ENCODE measurements around the gene ZNF396. TPM values are rescaled to one million over a fixed set of nuclear protein-coding genes. Genes with fewer than 3 reads are reported as not detected.

ZNF396 gene
- total and polyA plus RNA-seq, 2 donors, result 1.7 to 4.3 TPM

DNA sequence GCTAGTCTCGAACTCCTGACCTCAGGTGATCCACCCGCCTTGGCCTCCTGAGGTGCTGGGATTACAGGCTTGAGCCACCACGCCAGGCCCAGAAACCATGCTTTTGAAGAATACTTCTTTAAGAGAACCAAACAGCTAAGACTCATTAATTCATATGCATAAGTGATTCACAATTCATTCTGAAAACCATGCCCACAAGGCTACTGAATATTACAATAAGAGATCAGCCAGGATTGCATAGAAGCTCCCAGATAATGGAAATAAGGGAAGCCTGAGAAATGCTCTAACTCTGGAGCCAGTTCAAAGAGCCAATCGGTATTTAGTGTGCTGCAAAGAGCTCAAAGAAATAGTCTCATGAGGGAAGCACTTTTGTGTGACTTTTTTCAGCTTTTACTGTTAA, 2.4 kb downstream of the ZNF396 start:
- peaks cover 0 to 10% of the 10 kb centered on the region in 2 donors for H3K27me3 ChIP-seq (ENCODE audit: control insufficient read depth in 2 of 2, insufficient read depth in 1 of 2, low read length in 1 of 2)
- WGBS, result 97% methylated on average over 4 of the region's 4 CpGs
- no peak for DNase-seq (ENCODE audit: low read depth in 6 of 9, low spot score in 9 of 9)
- no peaks in the 10 kb centered on the region for H3K36me3 ChIP-seq (ENCODE audit: control insufficient read depth in 2 of 2, insufficient read depth in 2 of 2, low read length in 1 of 2)
- peaks cover 3 to 10% of the 10 kb centered on the region in 2 donors for H3K4me1 ChIP-seq (ENCODE audit: control insufficient read depth in 2 of 2, insufficient read depth in 2 of 2, low read length in 2 of 2)
- H3K4me3 ChIP-seq (ENCODE audit: low read length in 2 of 2), result no peak overlapping the region
- no peak overlapping the region for H3K27ac ChIP-seq (ENCODE audit: low read depth in 1 of 2, low read length in 1 of 2)
- no peaks in the 10 kb centered on the region for H3K9me3 ChIP-seq (ENCODE audit: control insufficient read depth in 2 of 2, insufficient read depth in 1 of 2, low read length in 1 of 2)

GRCh38 chr18:35371412-35372195, 5.5 kb downstream of the ZNF396 start:
- H3K27ac ChIP-seq (ENCODE audit: low read depth in 1 of 2, low read length in 1 of 2), result no peak overlapping the region
- H3K9me3 ChIP-seq (ENCODE audit: control insufficient read depth in 2 of 2, insufficient read depth in 1 of 2, low read length in 1 of 2), result no peaks in the 10 kb centered on the region
- H3K4me3 ChIP-seq (ENCODE audit: low read length in 2 of 2), result no peak overlapping the region
- peaks cover 0 to 2% of the 10 kb centered on the region in 2 donors for H3K27me3 ChIP-seq (ENCODE audit: control insufficient read depth in 2 of 2, insufficient read depth in 1 of 2, low read length in 1 of 2)
- H3K36me3 ChIP-seq (ENCODE audit: control insufficient read depth in 2 of 2, insufficient read depth in 2 of 2, low read length in 1 of 2), result no peaks in the 10 kb centered on the region
- no peak for DNase-seq (ENCODE audit: low read depth in 6 of 9, low spot score in 9 of 9)
- 92% methylated on average over 1 of the region's 1 CpG for WGBS
- H3K4me1 ChIP-seq (ENCODE audit: control insufficient read depth in 2 of 2, insufficient read depth in 2 of 2, low read length in 2 of 2), result peaks cover 0 to 5% of the 10 kb centered on the region in 2 donors

GRCh38 chr18:35369126-35369525, 8.0 kb downstream of the ZNF396 start:
- Histone ChIP-seq H3K27me3 (ENCODE audit: control insufficient read depth in 2 of 2, insufficient read depth in 1 of 2, low read length in 1 of 2) (no peaks in the 10 kb centered on the region), H3K9me3 (ENCODE audit: control insufficient read depth in 2 of 2, insufficient read depth in 1 of 2, low read length in 1 of 2) (no peaks in the 10 kb centered on the region), H3K36me3 (ENCODE audit: control insufficient read depth in 2 of 2, insufficient read depth in 2 of 2, low read length in 1 of 2) (no peaks in the 10 kb centered on the region), H3K4me3 (ENCODE audit: low read length in 2 of 2) (no peak overlapping the region), H3K4me1 (ENCODE audit: control insufficient read depth in 2 of 2, insufficient read depth in 2 of 2, low read length in 2 of 2) (no peaks in the 10 kb centered on the region), H3K27ac (ENCODE audit: low read depth in 1 of 2, low read length in 1 of 2) (no peak overlapping the region)
- 97% methylated on average over 6 of the region's 6 CpGs for WGBS
- DNase-seq (ENCODE audit: low read depth in 6 of 9, low spot score in 9 of 9), result no peak

GRCh38 chr18:35368595-35368994, 8.5 kb downstream of the ZNF396 start:
- DNase-seq (ENCODE audit: low read depth in 6 of 9, low spot score in 9 of 9), result no peak
- Histone ChIP-seq H3K36me3 (ENCODE audit: control insufficient read depth in 2 of 2, insufficient read depth in 2 of 2, low read length in 1 of 2) (no peaks in the 10 kb centered on the region), H3K27me3 (ENCODE audit: control insufficient read depth in 2 of 2, insufficient read depth in 1 of 2, low read length in 1 of 2) (no peaks in the 10 kb centered on the region), H3K4me3 (ENCODE audit: low read length in 2 of 2) (no peak overlapping the region), H3K4me1 (ENCODE audit: control insufficient read depth in 2 of 2, insufficient read depth in 2 of 2, low read length in 2 of 2) (no peaks in the 10 kb centered on the region), H3K27ac (ENCODE audit: low read depth in 1 of 2, low read length in 1 of 2) (no peak overlapping the region), H3K9me3 (ENCODE audit: control insufficient read depth in 2 of 2, insufficient read depth in 1 of 2, low read length in 1 of 2) (no peaks in the 10 kb centered on the region)
- WGBS, result 99% methylated on average over 6 of the region's 6 CpGs

GRCh38 chr18:35362531-35362930, 14.6 kb downstream of the ZNF396 start:
- Histone ChIP-seq H3K4me1 (ENCODE audit: control insufficient read depth in 2 of 2, insufficient read depth in 2 of 2, low read length in 2 of 2) (no peaks in the 10 kb centered on the region), H3K9me3 (ENCODE audit: control insufficient read depth in 2 of 2, insufficient read depth in 1 of 2, low read length in 1 of 2) (no peaks in the 10 kb centered on the region), H3K4me3 (ENCODE audit: low read length in 2 of 2) (no peak overlapping the region), H3K36me3 (ENCODE audit: control insufficient read depth in 2 of 2, insufficient read depth in 2 of 2, low read length in 1 of 2) (no peaks in the 10 kb centered on the region), H3K27ac (ENCODE audit: low read depth in 1 of 2, low read length in 1 of 2) (no peak overlapping the region), H3K27me3 (ENCODE audit: control insufficient read depth in 2 of 2, insufficient read depth in 1 of 2, low read length in 1 of 2) (no peaks in the 10 kb centered on the region)
- no peak for DNase-seq (ENCODE audit: low read depth in 6 of 9, low spot score in 9 of 9)

- no peak for DNase-seq (ENCODE audit: low read depth in 6 of 9, low spot score in 9 of 9)
- no peaks in the 10 kb centered on the region for H3K27me3 ChIP-seq (ENCODE audit: control insufficient read depth in 2 of 2, insufficient read depth in 1 of 2, low read length in 1 of 2)
These were observed 15.4 kb downstream of the ZNF396 start for GRCh38 chr18:35361570-35362321.

GRCh38 chr18:35355140-35355618, 22.0 kb downstream of the ZNF396 start:
- no peak overlapping the region for H3K4me3 ChIP-seq (ENCODE audit: low read length in 2 of 2)
- H3K9me3 ChIP-seq (ENCODE audit: control insufficient read depth in 2 of 2, insufficient read depth in 1 of 2, low read length in 1 of 2), result peaks cover 3 to 9% of the 10 kb centered on the region in 2 donors
- H3K27me3 ChIP-seq (ENCODE audit: control insufficient read depth in 2 of 2, insufficient read depth in 1 of 2, low read length in 1 of 2), result no peaks in the 10 kb centered on the region
- DNase-seq (ENCODE audit: low read depth in 6 of 9, low spot score in 9 of 9), result peak in 8 of 9 donors; percentile 19 to 79 (median 46)
- no peak overlapping the region for H3K27ac ChIP-seq (ENCODE audit: low read depth in 1 of 2, low read length in 1 of 2)
- 36% methylated on average over 4 of the region's 4 CpGs for WGBS
- no peaks in the 10 kb centered on the region for H3K36me3 ChIP-seq (ENCODE audit: control insufficient read depth in 2 of 2, insufficient read depth in 2 of 2, low read length in 1 of 2)
- H3K4me1 ChIP-seq (ENCODE audit: control insufficient read depth in 2 of 2, insufficient read depth in 2 of 2, low read length in 2 of 2), result no peaks in the 10 kb centered on the region

More at GRCh38 chr18:35361570-35362321, 15.4 kb downstream of the ZNF396 start:
- 89% methylated on average over 2 of the region's 2 CpGs for WGBS
- H3K9me3 ChIP-seq (ENCODE audit: control insufficient read depth in 2 of 2, insufficient read depth in 1 of 2, low read length in 1 of 2), result no peaks in the 10 kb centered on the region
- H3K36me3 ChIP-seq (ENCODE audit: control insufficient read depth in 2 of 2, insufficient read depth in 2 of 2, low read length in 1 of 2), result no peaks in the 10 kb centered on the region
- no peak overlapping the region for H3K4me3 ChIP-seq (ENCODE audit: low read length in 2 of 2)
- H3K4me1 ChIP-seq (ENCODE audit: control insufficient read depth in 2 of 2, insufficient read depth in 2 of 2, low read length in 2 of 2), result no peaks in the 10 kb centered on the region
- H3K27ac ChIP-seq (ENCODE audit: low read depth in 1 of 2, low read length in 1 of 2), result no peak overlapping the region

- Histone ChIP-seq H3K36me3 (ENCODE audit: control insufficient read depth in 2 of 2, insufficient read depth in 2 of 2, low read length in 1 of 2) (no peaks in the 10 kb centered on the region), H3K27ac (ENCODE audit: low read depth in 1 of 2, low read length in 1 of 2) (no peak overlapping the region), H3K4me3 (ENCODE audit: low read length in 2 of 2) (no peak overlapping the region), H3K27me3 (ENCODE audit: control insufficient read depth in 2 of 2, insufficient read depth in 1 of 2, low read length in 1 of 2) (no peaks in the 10 kb centered on the region), H3K4me1 (ENCODE audit: control insufficient read depth in 2 of 2, insufficient read depth in 2 of 2, low read length in 2 of 2) (no peaks in the 10 kb centered on the region), H3K9me3 (ENCODE audit: control insufficient read depth in 2 of 2, insufficient read depth in 1 of 2, low read length in 1 of 2) (peaks cover 3 to 9% of the 10 kb centered on the region in 2 donors)
- DNase-seq (ENCODE audit: low read depth in 6 of 9, low spot score in 9 of 9), result no peak
These were observed 24.4 kb downstream of the ZNF396 start for GRCh38 chr18:35352778-35353177.

DNA sequence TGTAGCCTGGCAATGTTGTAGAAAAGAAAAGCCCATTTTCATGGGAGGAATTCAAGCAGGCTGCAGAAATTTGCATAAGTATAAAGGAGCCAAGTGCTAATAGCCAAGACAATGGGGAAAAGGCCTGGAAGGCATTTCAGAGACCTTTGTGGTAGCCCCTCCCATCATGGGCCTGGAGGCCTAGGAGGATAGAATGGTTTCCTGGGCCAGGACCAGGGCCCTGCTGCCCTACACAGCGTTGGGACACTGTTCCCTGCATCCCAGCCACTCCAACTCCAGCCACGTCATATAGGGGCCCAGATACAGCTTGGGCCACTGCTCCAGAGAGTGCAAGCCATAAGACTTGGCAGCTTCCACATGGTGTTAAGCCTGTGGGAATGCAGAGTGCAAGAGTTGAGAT, 24.9 kb downstream of the ZNF396 start:
- H3K27ac ChIP-seq (ENCODE audit: low read depth in 1 of 2, low read length in 1 of 2), result no peak overlapping the region
- no peak for DNase-seq (ENCODE audit: low read depth in 6 of 9, low spot score in 9 of 9)
- WGBS, result 94% methylated on average over 2 of the region's 2 CpGs
- H3K9me3 ChIP-seq (ENCODE audit: control insufficient read depth in 2 of 2, insufficient read depth in 1 of 2, low read length in 1 of 2), result peaks cover 3 to 9% of the 10 kb centered on the region in 2 donors
- H3K4me1 ChIP-seq (ENCODE audit: control insufficient read depth in 2 of 2, insufficient read depth in 2 of 2, low read length in 2 of 2), result no peaks in the 10 kb centered on the region
- no peaks in the 10 kb centered on the region for H3K27me3 ChIP-seq (ENCODE audit: control insufficient read depth in 2 of 2, insufficient read depth in 1 of 2, low read length in 1 of 2)
- H3K4me3 ChIP-seq (ENCODE audit: low read length in 2 of 2), result no peak overlapping the region
- no peaks in the 10 kb centered on the region for H3K36me3 ChIP-seq (ENCODE audit: control insufficient read depth in 2 of 2, insufficient read depth in 2 of 2, low read length in 1 of 2)
